Hematopoietic multipotent progenitor cell (in vitro differentiated cells): Measurements from ENCODE around the gene NLRP9. TPM values are rescaled to one million over a fixed set of nuclear protein-coding genes. Genes with fewer than 3 reads are reported as not detected.

Experiments used
- DNase-seq, 3 donors: peaks; one replicate each; pipeline ENCODE4 v3.0.0-alpha.2; 2011 to 2015; ENCODE audit warnings: low read depth in 2 of 3, low spot score in 2 of 3
- small RNA-seq: library from RNA; depleted of rRNA; stranded (forward); fragments of <200 nt; gene quantifications from one replicate; pipeline ENCODE3, GENCODE V24; 2012
- total RNA-seq: library from RNA; depleted of rRNA; stranded (reverse); fragments of >200 nt; gene quantifications from one replicate; pipeline ENCODE4 v1.2.3, GENCODE V29; 2012

The NLRP9 gene
- total RNA-seq, 1 donor: not detected

- DNase-seq: no peak
These were observed 79.2 kb downstream of the NLRP9 start for GRCh38 chr19:55658846-55659459.

Small RNA genes within 50 kb of the gene (small RNA-seq; reads per million reads assigned to genes)
- gene AC010525.2: not detected

Other genes with a start within 250 kb of the NLRP9 start
- 0.27 TPM for gene SSC5D, start 250.0 kb downstream of the NLRP9 start, total RNA-seq
- under 0.01 TPM for gene SBK2, start 201.3 kb downstream of the NLRP9 start, total RNA-seq
- 0.54 TPM for gene SBK3, start 192.9 kb downstream of the NLRP9 start, total RNA-seq
- 7.0 TPM for gene ZNF579, start 157.6 kb downstream of the NLRP9 start, total RNA-seq
- gene FIZ1, start 138.9 kb downstream of the NLRP9 start, total RNA-seq: 8.6 TPM
- 21.3 TPM for gene ZNF524, start 138.1 kb downstream of the NLRP9 start, total RNA-seq
- gene ZNF865, start 132.8 kb downstream of the NLRP9 start, total RNA-seq: 4.0 TPM
- 15.1 TPM for gene ZNF784, start 113.8 kb downstream of the NLRP9 start, total RNA-seq
- gene ZNF580, start 97.4 kb downstream of the NLRP9 start, total RNA-seq: 13.7 TPM
- 48.5 TPM for gene ZNF581, start 94.8 kb downstream of the NLRP9 start, total RNA-seq
- gene CCDC106, start 90.2 kb downstream of the NLRP9 start, total RNA-seq: 8.3 TPM
- gene U2AF2, start 83.4 kb downstream of the NLRP9 start, total RNA-seq: 158 TPM
- 18.0 TPM for gene EPN1, start 63.2 kb downstream of the NLRP9 start, total RNA-seq
- under 0.01 TPM for gene RFPL4A, start 20.7 kb upstream of the NLRP9 start, total RNA-seq
- not detected for gene RFPL4AL1, start 30.7 kb upstream of the NLRP9 start, total RNA-seq
- gene NLRP11, start 93.6 kb upstream of the NLRP9 start, total RNA-seq: under 0.01 TPM
- gene NLRP4, start 98.1 kb upstream of the NLRP9 start, total RNA-seq: not detected
- not detected for gene NLRP13, start 193.9 kb upstream of the NLRP9 start, total RNA-seq
- gene NLRP8, start 209.4 kb upstream of the NLRP9 start, total RNA-seq: not detected
- gene NLRP5, start 248.4 kb upstream of the NLRP9 start, total RNA-seq: not detected